ENCODE measurements around the gene RACK1.
A peak's percentile ranks its signal among the peaks of the same experiment; 100 is the strongest.

Gene RACK1

DNA sequence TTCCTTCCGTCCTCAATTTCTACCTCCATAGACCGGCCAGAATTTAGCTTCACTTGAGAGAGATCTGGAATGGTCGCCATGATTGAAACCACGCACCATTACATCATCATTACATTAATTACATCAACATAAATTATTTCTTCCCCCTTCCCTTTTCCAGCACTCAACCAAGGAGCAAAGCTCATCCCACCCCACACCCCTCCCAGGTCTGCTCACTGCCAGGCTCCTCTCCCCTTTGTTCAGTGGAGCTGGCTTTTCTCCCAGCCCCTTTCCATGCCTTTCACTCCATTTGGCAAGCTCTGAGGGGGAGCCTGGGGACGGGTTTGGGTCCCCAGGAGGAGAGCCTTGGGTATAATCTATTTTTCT, 8.4 kb downstream of the RACK1 start:
- no peak for FAIRE-seq
- DNase-seq (ENCODE audit: extremely low spot score, insufficient read length, low read depth): no peak

DNA sequence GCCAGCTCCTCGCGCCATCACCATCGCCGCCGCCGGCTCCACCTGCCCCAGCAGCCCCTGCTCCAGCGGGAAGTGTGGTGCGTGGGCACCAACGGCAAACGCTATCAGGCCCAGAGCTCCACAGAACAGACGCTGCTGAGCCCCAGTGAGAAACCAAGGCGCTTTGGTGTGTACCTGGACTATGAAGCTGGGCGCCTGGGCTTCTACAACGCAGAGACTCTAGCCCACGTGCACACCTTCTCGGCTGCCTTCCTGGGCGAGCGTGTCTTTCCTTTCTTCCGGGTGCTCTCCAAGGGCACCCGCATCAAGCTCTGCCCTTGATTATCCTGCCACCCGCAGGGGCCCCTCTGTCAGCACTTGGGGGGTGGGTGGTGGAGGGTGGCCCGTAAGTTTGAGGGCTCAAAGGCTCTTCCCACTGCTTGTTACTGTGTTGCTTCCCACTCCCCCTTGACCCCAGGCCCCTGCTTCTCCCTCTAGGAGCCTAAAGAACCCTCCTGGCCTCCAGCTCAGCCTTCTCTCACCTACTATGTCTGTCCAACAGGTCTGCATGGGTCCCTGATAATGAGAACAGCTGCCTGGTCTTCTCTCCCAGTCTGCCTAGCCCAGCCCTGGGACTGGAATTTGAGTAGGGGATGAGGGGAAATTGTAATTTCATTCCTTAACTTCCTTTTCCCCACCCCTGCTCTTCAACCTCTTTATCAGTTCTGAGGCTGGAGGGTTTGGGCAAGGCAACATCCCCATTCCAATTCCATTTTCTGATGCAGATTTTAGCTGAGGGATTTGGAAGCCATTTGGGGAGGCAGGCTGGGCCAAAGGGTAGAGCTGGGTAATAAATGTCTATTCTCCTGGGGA, 9.0 kb downstream of the RACK1 start:
- no peak for FAIRE-seq
- DNase-seq (ENCODE audit: extremely low spot score, insufficient read length, low read depth): no peak

GRCh38 chr5:181233801-181234454, 9.8 kb downstream of the RACK1 start:
- FAIRE-seq: no peak
- DNase-seq (ENCODE audit: extremely low spot score, insufficient read length, low read depth): no peak

DNA sequence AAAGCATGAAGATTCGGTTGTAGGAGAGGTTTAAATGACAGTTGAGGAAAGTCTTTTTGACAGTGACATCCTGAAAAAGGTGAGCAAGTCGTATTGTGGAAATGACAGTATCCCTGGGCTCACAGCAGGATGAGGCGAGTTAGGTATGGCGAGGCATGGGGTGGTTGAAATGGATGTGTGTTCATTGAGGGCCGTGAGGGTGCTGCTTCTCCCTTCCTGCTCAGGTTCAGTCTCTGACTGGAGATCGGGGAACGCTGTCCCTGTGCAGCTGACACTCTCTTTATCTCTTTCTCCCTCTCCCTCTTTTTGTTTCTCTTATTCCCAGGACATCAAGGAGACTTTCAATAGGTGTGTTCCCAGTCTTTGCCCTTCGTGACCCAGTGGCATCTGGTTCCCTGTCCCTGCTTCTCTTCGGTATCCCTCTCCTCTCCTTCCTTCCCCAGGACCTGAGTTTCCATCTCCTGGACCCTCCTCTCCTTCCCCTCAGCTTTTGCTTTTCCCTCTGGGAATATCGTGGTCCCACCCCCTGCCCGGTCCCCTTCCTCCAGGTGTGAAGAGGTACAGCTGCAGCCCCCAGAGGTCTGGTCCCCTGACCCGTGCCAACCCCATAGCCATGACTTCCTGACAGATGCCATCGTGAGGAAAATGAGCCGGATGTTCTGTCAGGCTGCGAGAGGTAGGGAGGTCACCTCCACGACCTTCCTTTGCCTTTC, 10.5 kb downstream of the RACK1 start:
- DNase-seq (ENCODE audit: extremely low spot score, insufficient read length, low read depth): no peak
- no peak for FAIRE-seq

DNA sequence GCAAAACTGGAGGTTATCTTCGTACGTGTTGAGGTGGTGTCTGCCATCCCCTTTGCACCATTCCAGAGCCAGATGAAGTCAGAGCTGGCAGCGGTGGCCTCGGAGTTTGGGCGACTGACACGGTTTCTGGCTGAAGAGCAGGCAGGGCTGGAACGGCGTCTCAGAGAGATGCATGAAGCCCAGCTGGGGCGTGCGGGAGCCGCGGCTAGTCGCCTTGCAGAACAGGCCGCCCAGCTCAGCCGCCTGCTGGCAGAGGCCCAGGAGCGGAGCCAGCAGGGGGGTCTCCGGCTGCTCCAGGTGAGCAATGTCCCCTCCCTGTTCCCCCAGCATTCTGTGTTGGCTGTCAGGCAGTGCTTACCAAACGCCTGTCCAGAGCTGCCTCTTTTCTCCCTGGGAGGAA, 11.1 kb downstream of the RACK1 start:
- DNase-seq (ENCODE audit: extremely low spot score, insufficient read length, low read depth): no peak
- FAIRE-seq: no peak

GRCh38 chr5:181231432-181231831, 12.3 kb downstream of the RACK1 start:
- FAIRE-seq (no peak), DNase-seq (ENCODE audit: extremely low spot score, insufficient read length, low read depth) (no peak)

DNA sequence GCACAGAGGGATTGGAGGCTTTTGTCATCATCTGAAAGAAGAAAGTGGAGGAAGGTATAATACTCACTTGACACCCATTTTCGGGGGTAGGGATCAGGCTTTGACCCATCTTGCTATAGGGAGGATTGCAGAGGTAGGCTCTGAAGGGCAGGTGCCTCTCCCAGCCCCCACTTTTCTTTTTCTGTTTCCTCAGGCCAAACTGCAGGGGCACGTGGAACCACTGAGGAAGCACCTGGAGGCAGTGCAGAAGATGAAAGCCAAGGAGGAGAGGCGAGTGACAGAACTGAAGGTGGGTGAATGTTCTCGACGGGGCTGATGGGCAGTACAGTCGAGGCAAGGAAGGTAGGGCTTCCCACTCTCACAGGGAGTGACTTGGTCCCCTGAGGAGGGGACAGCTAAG, 13.2 kb downstream of the RACK1 start:
- no peak for FAIRE-seq

GRCh38 chr5:181229996-181230395, 13.7 kb downstream of the RACK1 start:
- FAIRE-seq (no peak), DNase-seq (ENCODE audit: extremely low spot score, insufficient read length, low read depth) (no peak)

More for the DNA sequence above, 13.2 kb downstream of the RACK1 start:
- no peak for DNase-seq (ENCODE audit: extremely low spot score, insufficient read length, low read depth)

- DNase-seq (ENCODE audit: extremely low spot score, insufficient read length, low read depth) (no peak), FAIRE-seq (no peak)
These were observed 19.1 kb downstream of the RACK1 start for GRCh38 chr5:181224390-181225229.

GRCh38 chr5:181223729-181224389, 19.8 kb downstream of the RACK1 start:
- no peak for FAIRE-seq

DNA sequence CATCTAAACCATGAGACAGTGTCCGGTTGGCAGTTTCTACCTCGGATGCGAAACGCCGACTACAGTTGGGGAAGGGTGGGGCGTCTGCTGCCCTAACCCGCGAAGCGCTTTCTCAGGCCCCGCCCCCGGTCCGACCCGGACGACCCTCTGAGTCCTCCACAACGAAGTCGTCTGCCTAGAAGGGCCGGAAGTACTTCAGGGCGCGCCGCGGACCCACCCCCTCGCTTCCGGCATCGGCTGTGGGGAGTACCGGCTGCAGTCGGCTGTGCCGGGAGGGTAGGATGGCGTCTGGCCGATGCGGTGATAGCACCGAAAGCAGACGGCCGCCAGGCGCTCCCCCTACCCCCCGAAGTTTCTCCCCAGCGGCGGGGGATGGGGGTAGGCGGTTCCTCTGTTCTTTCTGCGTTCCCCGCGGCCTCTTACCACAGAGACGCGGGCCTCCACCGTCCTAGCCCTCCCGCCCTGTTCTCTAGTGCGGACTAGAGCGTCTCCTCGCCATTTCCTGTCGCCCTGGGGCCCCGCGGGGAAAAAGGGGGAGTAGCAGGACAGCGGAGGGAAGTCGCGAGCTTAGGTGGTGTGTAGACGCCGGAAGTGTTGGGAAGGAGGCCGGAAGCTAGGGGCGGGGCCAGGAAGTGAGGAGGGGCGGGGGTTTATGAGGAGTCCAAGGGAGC, 20.5 kb downstream of the RACK1 start, which contains the start of gene TRIM41:
Gene TRIM41 (plus strand): TSS at position 224 of the 671 bp plus-strand sequence. CDS start 719 bp downstream, outside the sequence.
- DNase-seq (ENCODE audit: extremely low spot score, insufficient read length, low read depth) (no peak), FAIRE-seq (peak; percentile 94)

More at GRCh38 chr5:181223729-181224389, 19.8 kb downstream of the RACK1 start:
- DNase-seq (ENCODE audit: extremely low spot score, insufficient read length, low read depth): no peak

DNA sequence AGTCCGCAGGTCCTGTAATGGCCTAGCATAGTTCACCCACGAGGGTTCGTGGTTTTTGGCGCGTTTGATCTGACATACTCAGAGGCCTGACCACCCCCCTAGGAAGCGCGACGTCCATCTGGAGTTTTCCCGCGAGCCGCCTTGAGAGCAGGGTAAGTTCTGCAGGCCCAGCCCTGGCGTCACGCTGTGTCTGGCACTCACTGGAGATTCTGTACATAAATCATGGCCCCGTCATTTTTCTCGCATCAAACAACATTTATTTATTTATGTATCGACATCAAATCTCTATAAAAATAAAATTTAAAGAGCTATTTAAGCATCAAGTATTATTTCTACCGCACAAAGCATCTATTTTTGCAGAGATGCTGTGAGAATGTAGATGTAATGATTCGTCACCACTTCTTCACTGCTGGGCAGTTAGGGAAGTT, 21.1 kb downstream of the RACK1 start:
- FAIRE-seq: no peak
- DNase-seq (ENCODE audit: extremely low spot score, insufficient read length, low read depth): no peak

GRCh38 chr5:181221792-181222629, 21.7 kb downstream of the RACK1 start:
- no peak for DNase-seq (ENCODE audit: extremely low spot score, insufficient read length, low read depth)
- FAIRE-seq: peak; percentile 64

DNA sequence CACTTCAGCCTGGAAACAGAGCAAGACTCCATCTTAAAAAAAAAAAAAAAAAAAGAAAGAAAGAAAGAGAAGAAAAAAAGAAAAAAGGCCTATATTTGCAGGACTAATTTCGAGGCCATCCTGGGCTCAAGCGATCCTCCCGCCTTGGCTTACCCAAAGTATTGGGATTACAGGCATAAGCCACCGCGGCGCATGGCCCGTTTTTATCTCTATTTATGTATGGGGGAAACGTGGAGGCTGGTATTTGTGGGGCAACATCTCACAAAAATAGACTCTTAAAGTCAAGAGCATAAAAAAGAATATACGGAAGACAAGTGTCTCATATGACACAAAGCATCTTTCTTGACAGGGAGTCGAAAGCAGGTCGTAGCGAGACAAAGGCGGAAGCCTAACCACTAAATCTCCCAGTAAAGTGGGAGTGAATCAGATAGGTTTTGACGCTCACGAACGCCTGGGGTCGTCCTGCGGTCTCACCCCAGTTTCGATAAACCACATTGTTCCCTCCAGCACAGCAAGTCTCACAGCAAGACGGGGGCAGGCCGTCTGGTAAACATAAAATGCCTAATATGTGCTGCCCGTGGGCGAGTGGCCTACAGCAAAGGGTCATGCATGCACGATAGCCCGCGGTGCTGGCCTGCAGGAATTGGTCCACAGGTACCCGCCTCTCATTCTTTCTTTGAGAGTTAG, 22.5 kb downstream of the RACK1 start:
- DNase-seq (ENCODE audit: extremely low spot score, insufficient read length, low read depth) (no peak), FAIRE-seq (no peak)

- FAIRE-seq (no peak), DNase-seq (ENCODE audit: extremely low spot score, insufficient read length, low read depth) (no peak)
These were observed 23.6 kb downstream of the RACK1 start for GRCh38 chr5:181220178-181220515.

- DNase-seq (ENCODE audit: extremely low spot score, insufficient read length, low read depth) (no peak), FAIRE-seq (no peak)
These were observed 24.2 kb downstream of the RACK1 start for GRCh38 chr5:181219262-181220177.

- no peak for DNase-seq (ENCODE audit: extremely low spot score, insufficient read length, low read depth)
- FAIRE-seq: no peak
These were observed 24.9 kb downstream of the RACK1 start for GRCh38 chr5:181218795-181219124.
